HG03139 (cell line): ENCODE results near the gene IL1F10.

Source experiments
- ATAC-seq: cut with Tn5 transposase; IDR thresholded peaks from one replicate; pipeline ENCODE4 v1.9.1; 2021; ENCODE audit not compliant: unreplicated experiment

IL1F10 gene

GRCh38 chr2:113111823-113112287, 44.1 kb downstream of the IL1F10 start:
- no peak for ATAC-seq

DNA sequence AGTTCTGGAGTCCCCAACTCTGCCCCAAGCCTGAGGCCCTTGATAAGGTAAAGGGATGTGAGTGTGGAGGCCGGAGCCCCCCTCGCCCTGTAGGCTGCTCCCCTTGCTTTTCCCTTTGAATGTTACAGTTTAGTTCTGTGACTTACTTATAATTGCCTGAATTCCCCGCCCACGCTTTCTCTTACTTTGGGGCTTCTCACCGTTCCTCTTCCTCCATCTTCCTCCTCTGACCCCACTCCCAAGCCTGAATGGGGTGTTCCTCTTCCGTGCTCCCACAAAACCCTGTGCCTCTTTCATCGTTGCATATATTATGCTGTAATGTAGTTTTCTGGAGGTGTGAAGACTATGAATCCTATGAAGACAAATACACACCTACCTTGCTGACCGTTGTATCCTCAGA, 44.7 kb downstream of the IL1F10 start:
- ATAC-seq = no peak

GRCh38 chr2:113112871-113113270, 45.1 kb downstream of the IL1F10 start:
- no peak for ATAC-seq

DNA sequence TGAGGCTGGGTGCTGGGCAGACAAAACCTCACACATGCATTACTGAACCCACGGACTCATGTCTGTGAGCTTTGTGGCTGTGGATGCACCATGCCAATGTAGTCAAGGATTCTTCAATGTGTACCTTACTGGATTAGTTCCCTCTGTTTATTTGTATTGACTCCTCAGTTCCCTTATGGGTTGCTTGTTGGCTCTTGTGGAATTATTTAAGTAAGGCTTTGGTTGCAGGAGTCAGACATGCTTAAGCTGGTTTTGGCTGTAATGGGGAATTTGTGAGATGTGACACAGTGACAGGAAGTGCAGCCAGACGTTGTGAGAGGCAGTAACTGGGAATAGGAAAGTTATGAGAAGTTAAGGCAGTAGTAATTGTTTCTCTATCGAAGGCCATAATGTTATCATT, 46.0 kb downstream of the IL1F10 start:
- ATAC-seq = no peak

- no peak for ATAC-seq
Observed at GRCh38 chr2:113114224-113114945, 46.6 kb downstream of the IL1F10 start.

DNA sequence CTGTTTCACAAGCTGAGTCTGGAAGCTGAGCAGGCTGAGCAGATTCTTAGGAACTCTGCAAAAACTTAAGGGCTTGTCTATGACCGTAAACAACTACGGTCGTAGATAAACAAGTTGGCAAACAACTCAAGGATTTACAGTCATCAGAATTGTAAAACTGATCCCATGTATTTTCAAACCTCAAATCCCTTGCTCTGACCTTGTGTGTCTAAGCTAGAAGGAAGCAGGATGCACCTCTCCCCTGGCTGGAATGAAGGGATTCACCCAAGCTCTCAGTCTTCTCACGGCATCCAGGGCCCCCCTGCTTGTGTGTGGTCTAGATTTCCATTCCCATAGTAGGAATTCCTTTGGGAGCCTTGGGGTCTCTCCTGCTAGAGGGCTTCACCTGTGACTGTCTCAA, 47.2 kb downstream of the IL1F10 start:
- no peak for ATAC-seq

DNA sequence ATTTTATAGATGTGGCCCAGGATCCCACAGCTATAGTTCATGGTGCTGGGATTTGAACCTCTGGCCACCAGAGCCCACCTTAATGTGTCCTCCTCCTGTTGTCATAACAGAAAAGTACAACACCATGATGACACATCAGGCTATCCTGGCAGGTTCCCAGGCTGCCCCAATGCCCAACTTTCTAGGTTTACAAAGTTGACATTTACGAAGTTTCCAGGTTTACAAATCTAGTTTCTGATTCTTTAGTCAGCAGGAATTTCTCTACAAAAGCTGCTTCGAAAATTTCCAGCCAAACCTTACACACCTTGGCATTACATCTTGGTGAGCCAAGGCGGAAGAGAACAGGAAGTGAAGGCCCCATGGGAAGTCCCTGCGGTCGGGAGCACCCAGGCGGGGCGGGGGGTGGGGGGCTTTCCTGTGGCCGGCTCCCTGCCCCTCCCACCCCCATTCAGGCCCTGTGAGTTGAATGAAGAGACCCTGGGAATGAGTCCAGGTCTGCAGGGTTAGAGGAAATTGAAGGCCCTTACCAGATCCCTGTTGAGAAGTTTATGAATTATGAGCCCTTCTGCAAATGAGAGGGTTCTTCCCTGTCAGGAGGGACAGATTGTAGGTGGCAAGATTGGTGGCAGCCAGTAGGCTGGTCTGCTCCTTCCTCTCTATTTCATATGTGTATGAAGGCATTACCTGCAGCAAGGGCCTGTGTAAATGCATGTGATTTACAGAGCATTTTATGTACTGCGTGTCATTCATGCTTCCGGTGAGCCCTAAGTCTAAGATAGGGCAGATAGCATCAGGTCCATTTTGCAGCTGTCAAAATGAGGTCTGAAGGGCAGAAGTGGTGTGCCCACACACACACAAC, 48.6 kb downstream of the IL1F10 start:
- no peak for ATAC-seq

DNA sequence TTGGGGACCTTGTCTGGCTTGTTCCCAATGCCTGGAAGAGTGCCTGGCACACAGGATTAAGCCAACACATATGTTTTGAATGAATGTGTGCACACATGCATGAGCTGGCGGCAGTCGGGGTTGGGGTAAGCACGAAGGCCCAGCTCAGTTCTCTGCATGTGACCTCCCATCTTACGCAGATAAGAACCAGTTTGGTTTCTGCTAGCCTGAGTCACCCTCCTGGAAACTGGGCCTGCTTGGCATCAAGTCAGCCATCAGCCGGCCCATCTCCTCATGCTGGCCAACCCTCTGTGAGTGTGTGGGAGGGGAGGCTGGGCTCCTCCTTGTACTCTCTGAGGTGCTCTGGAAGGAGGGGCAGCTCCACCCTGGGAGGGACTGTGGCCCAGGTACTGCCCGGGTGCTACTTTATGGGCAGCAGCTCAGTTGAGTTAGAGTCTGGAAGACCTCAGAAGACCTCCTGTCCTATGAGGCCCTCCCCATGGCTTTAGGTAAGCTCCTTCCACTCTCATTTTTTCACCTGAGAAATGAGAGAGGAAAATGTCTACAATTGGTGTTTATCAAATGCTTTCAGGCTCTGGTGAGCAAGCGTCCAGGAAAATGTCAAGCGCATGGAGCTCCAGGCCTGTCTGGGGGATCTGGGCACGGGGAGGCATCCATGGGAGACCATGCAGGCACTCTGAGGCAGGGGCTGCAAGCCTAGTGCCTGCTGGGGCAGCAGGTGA, 49.9 kb downstream of the IL1F10 start:
- no peak for ATAC-seq

- no peak for ATAC-seq
Observed at GRCh38 chr2:113118263-113118657, 50.5 kb downstream of the IL1F10 start.

- ATAC-seq = no peak
Observed at GRCh38 chr2:113119111-113119510, 51.3 kb downstream of the IL1F10 start.

DNA sequence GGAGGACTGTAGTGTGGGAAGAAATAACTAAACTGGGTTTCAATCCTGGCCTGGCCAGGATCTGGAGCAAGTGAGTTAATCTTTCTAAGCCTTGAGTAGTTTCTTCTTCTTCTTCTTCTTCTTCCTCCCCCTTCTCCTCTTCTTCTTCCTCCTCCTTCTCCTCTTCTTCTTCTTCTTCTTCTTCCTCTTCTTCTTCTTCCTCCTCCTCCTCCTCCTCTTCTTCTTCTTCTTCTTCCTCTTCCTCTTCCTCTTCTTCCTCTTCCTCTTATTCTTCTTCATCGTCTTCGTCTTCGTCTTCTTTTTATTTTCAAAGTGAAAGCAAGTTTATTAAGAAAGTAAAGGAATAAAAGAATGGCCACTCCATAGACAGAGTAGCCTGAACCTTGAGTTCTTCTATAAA, 53.1 kb downstream of the IL1F10 start:
- no peak for ATAC-seq

- ATAC-seq = no peak
Observed at GRCh38 chr2:113122364-113122763, 54.6 kb downstream of the IL1F10 start.

- ATAC-seq = no peak
Observed at GRCh38 chr2:113123726-113124125, 56.0 kb downstream of the IL1F10 start.

- no peak for ATAC-seq
Observed at GRCh38 chr2:113124181-113124961, 56.6 kb downstream of the IL1F10 start.
